Epithelial cell of esophagus (primary cell): Measurements from ENCODE around the gene RELCH.

ENCODE experiments used
- DNase-seq: peaks from one replicate; pipeline ENCODE4 v3.0.0; 2010; ENCODE audit warnings: low read depth
- H3K4me3 ChIP-seq: 2 replicates; pipeline ENCODE4 v1.5.1; 2011; ENCODE audit warnings: mild to moderate bottlenecking, low read length, control low read depth
- TF ChIP-seq, protein P1 (sequence below): IDR thresholded peaks from 2 replicates; pipeline ENCODE4 v1.5.1; 2011; ENCODE audit warnings: low read depth, mild to moderate bottlenecking, low read length, control low read depth, inconsistent platforms; ENCODE audit not compliant: insufficient read depth; ENCODE audit errors: missing control alignments

Gene RELCH

DNA sequence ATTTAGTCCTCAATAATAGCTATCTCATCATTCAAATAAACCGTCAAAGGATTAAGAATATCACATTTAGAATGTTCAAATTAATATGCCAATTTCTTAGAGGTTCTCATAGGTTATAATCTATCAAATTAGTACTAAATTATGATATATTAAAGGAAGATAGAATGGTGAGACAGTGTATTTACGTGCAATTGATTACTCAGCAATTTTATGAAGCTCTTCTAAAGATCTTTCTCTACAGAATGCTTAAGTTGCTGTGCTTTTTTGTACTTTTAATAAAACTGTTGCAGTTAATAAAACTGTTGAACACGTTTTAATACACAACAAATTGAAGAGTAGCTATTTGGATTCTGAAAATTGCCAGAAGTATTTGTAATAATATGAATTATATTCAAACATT, 39.0 kb downstream of the RELCH start:
- TF ChIP-seq, protein P1, sequence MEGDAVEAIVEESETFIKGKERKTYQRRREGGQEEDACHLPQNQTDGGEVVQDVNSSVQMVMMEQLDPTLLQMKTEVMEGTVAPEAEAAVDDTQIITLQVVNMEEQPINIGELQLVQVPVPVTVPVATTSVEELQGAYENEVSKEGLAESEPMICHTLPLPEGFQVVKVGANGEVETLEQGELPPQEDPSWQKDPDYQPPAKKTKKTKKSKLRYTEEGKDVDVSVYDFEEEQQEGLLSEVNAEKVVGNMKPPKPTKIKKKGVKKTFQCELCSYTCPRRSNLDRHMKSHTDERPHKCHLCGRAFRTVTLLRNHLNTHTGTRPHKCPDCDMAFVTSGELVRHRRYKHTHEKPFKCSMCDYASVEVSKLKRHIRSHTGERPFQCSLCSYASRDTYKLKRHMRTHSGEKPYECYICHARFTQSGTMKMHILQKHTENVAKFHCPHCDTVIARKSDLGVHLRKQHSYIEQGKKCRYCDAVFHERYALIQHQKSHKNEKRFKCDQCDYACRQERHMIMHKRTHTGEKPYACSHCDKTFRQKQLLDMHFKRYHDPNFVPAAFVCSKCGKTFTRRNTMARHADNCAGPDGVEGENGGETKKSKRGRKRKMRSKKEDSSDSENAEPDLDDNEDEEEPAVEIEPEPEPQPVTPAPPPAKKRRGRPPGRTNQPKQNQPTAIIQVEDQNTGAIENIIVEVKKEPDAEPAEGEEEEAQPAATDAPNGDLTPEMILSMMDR, result no peak
- no peak overlapping the region for H3K4me3 ChIP-seq
- no peak for DNase-seq

DNA sequence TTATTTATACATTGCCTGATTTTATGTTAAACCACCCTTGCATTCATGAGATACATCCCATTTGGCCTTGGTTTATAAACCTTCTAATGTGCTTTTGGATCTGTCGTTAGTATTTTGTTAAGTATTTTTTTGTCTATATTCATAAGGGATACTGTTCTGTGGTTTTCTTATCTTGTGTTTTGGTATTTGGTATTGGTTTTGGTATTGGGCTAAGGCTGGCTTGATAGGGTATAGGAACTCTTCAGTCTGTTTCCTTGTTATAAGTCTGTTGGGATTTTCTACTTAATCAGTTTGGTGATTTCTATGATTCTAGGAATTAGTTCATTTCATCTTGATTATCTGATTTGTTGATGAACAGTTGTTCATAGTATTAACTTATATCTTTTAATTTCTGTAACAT, 49.2 kb downstream of the RELCH start:
- TF ChIP-seq, protein P1, result no peak
- DNase-seq, result no peak
- H3K4me3 ChIP-seq, result no peak overlapping the region

DNA sequence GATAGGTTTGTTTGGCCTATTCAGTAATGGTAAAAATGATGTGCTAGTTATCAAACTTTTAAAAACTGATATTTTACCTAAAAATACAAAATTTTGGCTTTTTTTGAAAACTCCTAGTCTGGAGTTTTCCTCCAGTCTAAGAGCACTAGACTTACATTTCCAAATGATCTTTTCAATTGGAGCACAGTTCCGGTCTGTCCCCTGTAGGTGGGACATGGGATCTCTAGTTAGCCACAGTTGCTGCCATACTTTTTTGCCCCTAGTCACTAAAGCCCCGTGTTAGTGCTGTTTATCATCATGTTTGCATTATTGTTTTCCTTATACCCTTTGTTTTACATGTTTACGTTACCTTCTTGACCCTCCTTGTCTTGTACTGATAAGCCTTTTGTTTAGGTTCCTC, 52.4 kb downstream of the RELCH start:
- TF ChIP-seq, protein P1, result peak; percentile 12
- H3K4me3 ChIP-seq, result no peak overlapping the region
- DNase-seq, result no peak

DNA sequence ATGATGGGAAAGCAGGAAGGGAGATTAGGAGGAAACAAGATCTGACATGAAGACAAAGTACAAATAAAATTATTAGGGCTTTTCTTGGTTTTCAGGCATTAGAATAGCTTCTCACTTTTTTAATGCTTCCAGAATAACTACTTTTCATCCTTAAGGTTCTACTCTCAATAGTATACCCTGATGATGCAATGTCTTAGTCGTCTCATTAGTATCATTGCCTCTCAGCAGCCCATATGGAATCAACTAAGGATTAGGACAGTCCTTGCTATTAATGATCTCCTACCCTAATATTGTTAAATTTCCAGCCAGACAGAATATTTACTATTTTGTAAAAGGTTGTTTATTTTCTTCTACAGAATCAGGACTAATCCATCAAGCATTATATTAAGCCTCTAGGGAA, 55.9 kb downstream of the RELCH start:
- TF ChIP-seq, protein P1, result no peak
- no peak overlapping the region for H3K4me3 ChIP-seq
- DNase-seq, result no peak

DNA sequence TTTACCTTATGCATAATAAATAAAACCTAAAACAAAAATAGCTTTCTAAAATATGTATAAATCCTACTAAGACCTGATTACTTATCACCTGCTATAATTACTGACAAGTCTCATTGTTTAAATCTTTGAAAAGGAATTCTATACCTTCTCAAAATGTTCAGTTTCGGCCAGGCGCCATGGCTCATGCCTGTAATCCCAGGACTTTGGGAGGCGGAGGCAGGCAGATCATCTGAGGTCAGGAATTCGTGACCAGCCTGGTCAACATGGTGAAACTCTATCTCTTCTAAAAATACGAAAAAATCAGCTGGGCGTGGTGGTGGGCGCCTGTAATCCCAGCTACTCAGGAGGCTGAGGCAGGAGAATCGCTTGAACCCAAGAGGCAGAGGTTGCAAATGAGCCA, 58.1 kb downstream of the RELCH start:
- TF ChIP-seq, protein P1, result no peak

DNA sequence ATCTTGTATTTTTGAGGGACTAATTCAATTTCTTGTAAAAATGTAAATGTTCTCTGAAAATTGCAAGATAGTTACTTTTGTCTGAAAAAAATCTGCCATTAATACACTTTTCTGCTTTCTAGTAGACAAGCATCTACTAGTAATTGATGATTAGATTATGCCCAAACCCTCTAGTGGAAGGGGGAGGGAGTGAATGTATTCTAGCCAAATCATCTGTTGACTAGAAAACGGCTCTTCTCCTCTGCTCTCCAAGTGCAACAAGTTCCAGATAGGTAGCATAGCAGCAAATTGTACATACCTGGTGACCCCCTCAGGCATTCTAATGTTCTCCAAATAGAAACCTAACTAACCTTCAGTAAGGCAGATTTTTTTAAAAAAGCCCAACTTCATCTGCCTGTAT, 58.6 kb downstream of the RELCH start:
- TF ChIP-seq, protein P1, result peak; percentile 30
- no peak for DNase-seq
- no peak overlapping the region for H3K4me3 ChIP-seq

More for the DNA sequence above, 58.1 kb downstream of the RELCH start:
- DNase-seq, result no peak
- no peak overlapping the region for H3K4me3 ChIP-seq

DNA sequence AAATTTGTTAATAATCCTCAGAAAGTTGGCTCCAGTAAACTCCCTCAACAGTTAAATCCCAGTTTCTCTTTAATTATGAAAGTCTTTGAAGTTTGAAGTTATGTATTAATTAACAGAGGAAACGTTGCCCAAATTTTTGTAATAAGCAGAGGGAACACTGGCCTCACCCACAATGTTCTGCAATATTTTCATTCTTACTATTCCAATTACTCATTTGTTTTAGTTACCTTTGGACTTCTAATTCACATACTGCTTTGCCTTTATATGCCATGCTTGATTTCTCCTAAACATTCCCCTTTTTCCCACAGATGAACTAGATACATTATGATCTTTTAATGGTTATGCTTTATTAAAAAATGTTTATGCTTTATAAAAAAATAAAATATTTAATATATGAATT, 61.3 kb downstream of the RELCH start:
- TF ChIP-seq, protein P1, result no peak

More for the DNA sequence above, 61.3 kb downstream of the RELCH start:
- DNase-seq, result no peak
- H3K4me3 ChIP-seq, result no peak overlapping the region
